OCI-LY7 (cell line): Measurements from ENCODE around the gene SATB1. TPM values are rescaled to one million over a fixed set of nuclear protein-coding genes. Genes with fewer than 3 reads are reported as not detected.

Experiments
- BruUV-seq: library from RNA; stranded (reverse); fragments of 400-500 nt; replicated peaks from 2 replicates; lab custom pipeline; 2021; lab: Mats Ljungman, UMichigan
- CTCF ChIA-PET: fragments of 300-600 bp; sonication (Branson Sonifier 250); formaldehyde crosslinking; loops from one replicate; lab custom pipeline; 2022; ENCODE audit warnings: antibody characterized with exemption; ENCODE audit not compliant: unreplicated experiment; lab: Charles Lee
- POLR2A ChIA-PET: fragments of 300-600 bp; sonication (Branson Sonifier 250); formaldehyde crosslinking; loops from one replicate; lab custom pipeline; 2022; ENCODE audit warnings: antibody characterized with exemption; lab: Charles Lee
- DNase-seq: peaks from one replicate; pipeline ENCODE4 v3.0.0-alpha.2; 2015; ENCODE audit warnings: low spot score
- H2AFZ ChIP-seq: fragments of 200-600 bp; sonication (generic), shearing (Covaris generic); 2 replicates; pipeline ENCODE4 v1.6.1; 2014; ENCODE audit warnings: mild to moderate bottlenecking, antibody characterized with exemption, low read length, moderate library complexity
- H3K27ac ChIP-seq: fragments of 200-600 bp; sonication (generic); 2 replicates; pipeline ENCODE4 v1.5.1; 2014; ENCODE audit warnings: mixed run types, low read depth, mild to moderate bottlenecking, moderate library complexity, low read length, inconsistent platforms; ENCODE audit not compliant: poor library complexity, severe bottlenecking
- H3K36me3 ChIP-seq: fragments of 200-600 bp; sonication (generic); 2 replicates; pipeline ENCODE4 v1.6.1; 2014; ENCODE audit warnings: mild to moderate bottlenecking, antibody characterized with exemption, low read length, moderate library complexity, mixed read lengths; ENCODE audit not compliant: insufficient read depth
- H3K4me1 ChIP-seq: fragments of 200-600 bp; sonication (generic); 2 replicates; pipeline ENCODE4 v1.5.1; 2014; ENCODE audit warnings: mild to moderate bottlenecking, low read length; ENCODE audit not compliant: insufficient read depth, poor library complexity, severe bottlenecking
- H3K4me2 ChIP-seq: fragments of 200-600 bp; sonication (generic); 2 replicates; pipeline ENCODE4 v1.6.1; 2014; ENCODE audit warnings: mild to moderate bottlenecking, low read length
- H3K4me3 ChIP-seq: fragments of 200-600 bp; sonication (generic); 2 replicates; pipeline ENCODE4 v1.5.1; 2014; ENCODE audit warnings: mild to moderate bottlenecking, low read depth, low read length; ENCODE audit not compliant: poor library complexity, severe bottlenecking
- H3K79me2 ChIP-seq: fragments of 200-600 bp; sonication (generic); 2 replicates; pipeline ENCODE4 v1.6.1; 2016; ENCODE audit warnings: low read depth, mild to moderate bottlenecking, low read length, moderate library complexity, mixed read lengths; ENCODE audit not compliant: insufficient read depth
- H3K9me2 ChIP-seq: fragments of 200-600 bp; sonication (generic); 2 replicates; pipeline ENCODE4 v1.6.1; 2016; ENCODE audit warnings: mild to moderate bottlenecking, low read length, mixed read lengths; ENCODE audit not compliant: insufficient read depth
- H3K9me3 ChIP-seq: fragments of 200-600 bp; sonication (generic); 2 replicates; pipeline ENCODE4 v1.6.1; 2014; ENCODE audit warnings: mild to moderate bottlenecking, mixed run types, low read length, mixed read lengths
- H4K20me1 ChIP-seq: fragments of 200-600 bp; sonication (generic); 2 replicates; pipeline ENCODE4 v1.6.1; 2014; ENCODE audit warnings: mild to moderate bottlenecking, antibody characterized with exemption, low read length, moderate library complexity, mixed read lengths; ENCODE audit not compliant: insufficient read depth
- CTCF ChIP-seq: fragments of 200-600 bp; sonication (generic); conservative IDR thresholded peaks from 2 replicates; pipeline ENCODE4 v1.5.1; 2014; ENCODE audit warnings: mild to moderate bottlenecking, antibody characterized with exemption, low read length, moderate library complexity, mixed read lengths
- EZH2phosphoT487 ChIP-seq: fragments of 200-600 bp; sonication (generic); IDR thresholded peaks from 2 replicates; pipeline ENCODE4 v1.6.1; 2018; ENCODE audit warnings: low read depth, borderline replicate concordance, mild to moderate bottlenecking, mixed run types, antibody characterized with exemption, low read length, moderate library complexity, mixed read lengths
- intact Hi-C: fragments of 100-400 bp; cut with micrococcal nuclease; formaldehyde crosslinking; loops from one replicate; pipeline ENCODE4 v1.10.0; 2022; ENCODE audit not compliant: unreplicated experiment
- total RNA-seq, 2 experiments: library from RNA; depleted of rRNA in 1 of 2; stranded (reverse); fragments of >200 nt in 1 of 2; shearing (Covaris generic) in 1 of 2; gene quantifications; 2 replicates each; pipeline ENCODE4 v1.2.3, GENCODE V29; 2014 to 2022

SATB1 gene
- total RNA-seq, 2 experiments from 2014 or later, result 2.5 to 5.6 TPM

GRCh38 chr3:18345015-18345367, 80.1 kb downstream of the SATB1 start:
- intact Hi-C loops, result no loop called here

GRCh38 chr3:18344306-18345014, 80.7 kb downstream of the SATB1 start:
- Histone ChIP-seq H3K4me2 (peak overlapping the region; percentile 19; the same call in 1 of the 2 replicates), H3K36me3 (no peaks in the 10 kb centered on the region; the same call in 1 of the 2 replicates), H4K20me1 (no peaks in the 10 kb centered on the region), H3K4me3 (no peak overlapping the region), H3K4me1 (peaks cover 15% of the 10 kb centered on the region), H3K27ac (no peak overlapping the region), H2AFZ (peak overlapping the region; percentile 77; the same call in 1 of the 2 replicates), H3K79me2 (no peaks in the 10 kb centered on the region), H3K9me2 (no peaks in the 10 kb centered on the region), H3K9me3 (no peaks in the 10 kb centered on the region)
- POLR2A ChIA-PET, result interaction anchor here (0.7 kb wide), 1 partner anchor 122 kb away, joined by 3 read pairs; no protein-coding TSS in a partner anchor
- CTCF ChIA-PET, result no interaction called here
- BruUV-seq, result no TSS peak
- peak; percentile 23 for DNase-seq
- TF ChIP-seq CTCF, result no peak
- no peak for TF ChIP-seq EZH2phosphoT487
- intact Hi-C loops, result no loop called here

More at GRCh38 chr3:18345015-18345367, 80.1 kb downstream of the SATB1 start:
- Histone ChIP-seq H3K4me2 (0 out of 2 replicates have a peak overlapping the region, but pooled peaks have one; percentile 19), H3K4me3 (no peak overlapping the region), H2AFZ (peak overlapping the region; percentile 77; the same call in 1 of the 2 replicates), H3K79me2 (no peaks in the 10 kb centered on the region), H3K27ac (no peak overlapping the region), H3K4me1 (peaks cover 18% of the 10 kb centered on the region), H3K9me2 (no peaks in the 10 kb centered on the region), H3K9me3 (no peaks in the 10 kb centered on the region), H3K36me3 (no peaks in the 10 kb centered on the region), H4K20me1 (no peaks in the 10 kb centered on the region)
- no TSS peak for BruUV-seq
- TF ChIP-seq CTCF (no peak), EZH2phosphoT487 (no peak)
- ChIA-PET POLR2A (no interaction called here), CTCF (no interaction called here)
- DNase-seq, result no peak

GRCh38 chr3:18343809-18344208, 81.3 kb downstream of the SATB1 start:
- H3K4me2 ChIP-seq, result peak overlapping the region; percentile 19; the same call in 1 of the 2 replicates
- H3K27ac ChIP-seq, result no peak overlapping the region
- no peaks in the 10 kb centered on the region; the same call in 1 of the 2 replicates for H3K36me3 ChIP-seq
- no peaks in the 10 kb centered on the region for H4K20me1 ChIP-seq
- H2AFZ ChIP-seq, result peak overlapping the region; percentile 77; the same call in 1 of the 2 replicates
- no peaks in the 10 kb centered on the region for H3K9me3 ChIP-seq
- DNase-seq, result no peak
- intact Hi-C loops, result no loop called here
- TF ChIP-seq EZH2phosphoT487, result no peak
- no peak for TF ChIP-seq CTCF
- ChIA-PET CTCF (no interaction called here), POLR2A (interaction anchor here (0.7 kb wide), 1 partner anchor 123 kb away, joined by 3 read pairs; no protein-coding TSS in a partner anchor)
- no peaks in the 10 kb centered on the region for H3K79me2 ChIP-seq
- no peak overlapping the region for H3K4me3 ChIP-seq
- H3K4me1 ChIP-seq, result peaks cover 13% of the 10 kb centered on the region
- no peaks in the 10 kb centered on the region for H3K9me2 ChIP-seq
- no TSS peak for BruUV-seq
